Neural cell (in vitro differentiated cells): ENCODE measurements around the gene POU2F3. TPM values are rescaled to one million over a fixed set of nuclear protein-coding genes. Genes with fewer than 3 reads are reported as not detected.

Source experiments
- H2AFZ ChIP-seq: fragments of 200-600, 300-800 bp; sonication (generic), shearing (Covaris generic); 2 replicates; pipeline ENCODE4 v1.6.0; 2014; ENCODE audit warnings: low read depth, mild to moderate bottlenecking, antibody characterized with exemption, low read length, moderate library complexity
- H3F3A ChIP-seq: fragments of 200-600 bp; shearing (Covaris generic); 2 replicates; pipeline ENCODE4 v1.6.1; 2016; ENCODE audit warnings: mild to moderate bottlenecking, moderate library complexity, mixed read lengths, antibody characterized with exemption, low read length; ENCODE audit not compliant: insufficient read depth, poor library complexity, severe bottlenecking
- H3K27ac ChIP-seq: fragments of 200-600, 300-800 bp; sonication (generic), shearing (Covaris generic); 2 replicates; pipeline ENCODE4 v1.5.1; 2014; ENCODE audit warnings: mild to moderate bottlenecking, low read length, moderate library complexity
- H3K27me3 ChIP-seq: fragments of 300-800, 200-600 bp; sonication (generic), shearing (Covaris generic); 2 replicates; pipeline ENCODE4 v1.6.0; 2014; ENCODE audit warnings: mild to moderate bottlenecking, low read depth, low read length, moderate library complexity; ENCODE audit not compliant: insufficient read depth
- H3K36me3 ChIP-seq: fragments of 300-800, 200-600 bp; sonication (generic), shearing (Covaris generic); 2 replicates; pipeline ENCODE4 v1.5.1; 2014; ENCODE audit warnings: mild to moderate bottlenecking, antibody characterized with exemption, low read length, moderate library complexity; ENCODE audit not compliant: insufficient read depth
- H3K4me2 ChIP-seq: fragments of 300-800, 200-600 bp; sonication (generic), shearing (Covaris generic); 2 replicates; pipeline ENCODE4 v1.6.0; 2014; ENCODE audit warnings: mild to moderate bottlenecking, low read length
- H3K4me3 ChIP-seq: fragments of 300-800, 200-600 bp; sonication (generic), shearing (Covaris generic); 2 replicates; pipeline ENCODE4 v1.5.1; 2014; ENCODE audit warnings: mild to moderate bottlenecking, low read length, moderate library complexity
- H3K79me2 ChIP-seq: fragments of 200-600 bp; shearing (Covaris generic); replicated peaks from 2 replicates; pipeline ENCODE4 v1.6.0; 2014; ENCODE audit warnings: mild to moderate bottlenecking, low read length, moderate library complexity; ENCODE audit not compliant: insufficient read depth
- H3K9ac ChIP-seq: fragments of 300-800, 200-600 bp; sonication (generic), shearing (Covaris generic); 2 replicates; pipeline ENCODE4 v1.6.1; 2016; ENCODE audit warnings: mild to moderate bottlenecking, low read length, mixed read lengths
- H3K9me2 ChIP-seq: fragments of 200-600 bp; shearing (Covaris generic); 2 replicates; pipeline ENCODE4 v1.6.1; 2016; ENCODE audit warnings: mild to moderate bottlenecking, low read length, mixed read lengths; ENCODE audit not compliant: insufficient read depth
- H3K9me3 ChIP-seq: fragments of 200-600, 300-800 bp; sonication (generic), shearing (Covaris generic); 2 replicates; pipeline ENCODE4 v1.6.1; 2016; ENCODE audit warnings: mild to moderate bottlenecking, mixed run types, low read length, moderate library complexity, mixed read lengths
- H4K20me1 ChIP-seq: fragments of 200-600 bp; shearing (Covaris generic); 2 replicates; pipeline ENCODE4 v1.6.1; 2016; ENCODE audit warnings: mild to moderate bottlenecking, mixed run types; ENCODE audit not compliant: insufficient read depth
- CTCF ChIP-seq: fragments of 450-650 bp; IDR thresholded peaks from 2 replicates; pipeline ENCODE4 v1.5.1; 2014; ENCODE audit warnings: antibody characterized with exemption, mild to moderate bottlenecking, moderate library complexity; ENCODE audit not compliant: poor library complexity, severe bottlenecking
- EP300 ChIP-seq: fragments of 450-650 bp; conservative IDR thresholded peaks from 2 replicates; pipeline ENCODE4 v1.6.1; 2014; ENCODE audit warnings: antibody characterized with exemption, mild to moderate bottlenecking, moderate library complexity; ENCODE audit not compliant: poor library complexity, severe bottlenecking
- EZH2 ChIP-seq: fragments of 200-600, 300-800 bp; shearing (Covaris generic), sonication (generic); IDR thresholded peaks from 2 replicates; pipeline ENCODE4 v1.6.1; 2014; ENCODE audit warnings: antibody characterized with exemption, low read length, borderline replicate concordance, mild to moderate bottlenecking; ENCODE audit not compliant: insufficient read depth, poor library complexity, severe bottlenecking
- MXI1 ChIP-seq: fragments of 450-650 bp; conservative IDR thresholded peaks from 2 replicates; pipeline ENCODE4 v1.6.1; 2014; ENCODE audit warnings: antibody characterized with exemption, mild to moderate bottlenecking; ENCODE audit not compliant: poor library complexity, severe bottlenecking
- POLR2AphosphoS5 ChIP-seq: IDR thresholded peaks from 2 replicates; pipeline ENCODE4 v1.6.1; 2012
- RAD21 ChIP-seq: fragments of 450-650 bp; conservative IDR thresholded peaks from 2 replicates; pipeline ENCODE4 v1.6.1; 2014; ENCODE audit warnings: antibody characterized with exemption, mild to moderate bottlenecking, moderate library complexity
- REST ChIP-seq: IDR thresholded peaks from 2 replicates; pipeline ENCODE4 v1.6.1; 2012; ENCODE audit warnings: borderline replicate concordance
- SMC3 ChIP-seq: fragments of 450-650 bp; conservative IDR thresholded peaks from 2 replicates; pipeline ENCODE4 v1.6.1; 2014; ENCODE audit warnings: antibody characterized with exemption, mild to moderate bottlenecking, moderate library complexity; ENCODE audit not compliant: poor library complexity
- TAF1 ChIP-seq: IDR thresholded peaks from 2 replicates; pipeline ENCODE4 v1.6.1; 2012; ENCODE audit warnings: low read depth
- polyA plus RNA-seq: library from polyadenylated mRNA; depleted of rRNA; stranded (reverse); fragments of >200 nt; gene quantifications from 2 replicates; pipeline ENCODE4 v1.2.3, GENCODE V29; 2014

POU2F3 gene
- polyA plus RNA-seq, 1 donor from 2014 or later, result not detected

DNA sequence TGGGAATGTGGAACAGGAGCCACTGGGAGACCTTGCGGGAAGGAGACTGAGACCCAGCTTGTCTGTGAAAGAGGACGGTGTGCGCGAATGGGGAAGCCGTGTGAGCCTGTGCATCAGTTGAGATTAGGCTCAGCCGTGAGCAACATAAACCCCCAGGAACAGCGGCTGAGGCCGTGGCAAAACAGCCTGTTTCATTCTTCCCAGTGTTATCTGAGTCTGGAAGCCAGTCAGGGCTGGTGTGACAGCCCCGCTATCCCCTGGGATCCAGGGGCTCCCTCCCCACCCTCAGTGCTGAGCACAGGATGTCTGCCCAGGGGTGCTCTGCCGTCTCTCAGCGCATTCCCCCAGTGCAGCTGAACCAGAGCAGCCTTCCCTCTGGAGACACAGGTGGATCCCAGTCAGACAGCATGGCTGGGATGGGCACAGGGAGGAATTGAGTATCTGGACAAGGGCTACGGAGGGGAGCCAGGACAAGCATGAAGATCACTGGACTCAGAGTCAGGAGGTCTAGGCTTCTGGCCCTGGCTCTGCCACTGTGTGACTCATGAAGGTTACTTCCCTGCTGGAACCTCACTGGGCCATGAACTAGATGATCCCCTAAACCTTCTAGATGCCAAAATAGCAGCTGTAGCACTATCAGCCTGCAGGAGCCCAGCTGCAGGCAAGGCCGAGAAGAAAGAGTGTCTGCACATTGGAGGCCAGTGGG is 20.6 kb upstream of the POU2F3 start:
- H3K36me3 ChIP-seq, result no peaks in the 10 kb centered on the region
- H3K27ac ChIP-seq, result no peak overlapping the region
- H3K4me2 ChIP-seq, result no peak overlapping the region
- H3K27me3 ChIP-seq, result no peaks in the 10 kb centered on the region
- no peaks in the 10 kb centered on the region for H3K9me2 ChIP-seq
- TF ChIP-seq EZH2, result no peak
- TF ChIP-seq POLR2AphosphoS5, result no peak
- TF ChIP-seq SMC3, result no peak
- TF ChIP-seq EP300, result no peak
- no peak for TF ChIP-seq TAF1
- TF ChIP-seq CTCF, result no peak
- no peak for TF ChIP-seq MXI1
- no peak for TF ChIP-seq RAD21
- TF ChIP-seq REST, result no peak
- no peaks in the 10 kb centered on the region for H3F3A ChIP-seq
- no peaks in the 10 kb centered on the region for H3K79me2 ChIP-seq
- H2AFZ ChIP-seq, result no peak overlapping the region
- H3K9ac ChIP-seq, result no peak overlapping the region
- H4K20me1 ChIP-seq, result no peaks in the 10 kb centered on the region
- no peak overlapping the region for H3K4me3 ChIP-seq
- H3K9me3 ChIP-seq, result no peaks in the 10 kb centered on the region

GRCh38 chr11:120219938-120220746 is 19.8 kb upstream of the POU2F3 start:
- H3K9ac ChIP-seq, result no peak overlapping the region
- H3K4me2 ChIP-seq, result no peak overlapping the region
- H3K27ac ChIP-seq, result no peak overlapping the region
- H3K4me3 ChIP-seq, result no peak overlapping the region
- H3K9me3 ChIP-seq, result no peaks in the 10 kb centered on the region
- H3K9me2 ChIP-seq, result no peaks in the 10 kb centered on the region
- no peaks in the 10 kb centered on the region for H3K27me3 ChIP-seq
- TF ChIP-seq EZH2, result no peak
- no peak for TF ChIP-seq TAF1
- TF ChIP-seq POLR2AphosphoS5, result no peak
- no peaks in the 10 kb centered on the region for H4K20me1 ChIP-seq
- no peaks in the 10 kb centered on the region for H3F3A ChIP-seq
- H2AFZ ChIP-seq, result no peak overlapping the region
- no peaks in the 10 kb centered on the region for H3K36me3 ChIP-seq
- no peaks in the 10 kb centered on the region for H3K79me2 ChIP-seq
